GM18519 (cell line): ENCODE data around the gene TIMM44.
"Not testable (repeated sequence)": the region's sequence is repeated elsewhere in the genome, so short reads cannot be mapped to it uniquely, and the experiment has no call there.

Experiments
- ATAC-seq: cut with Tn5 transposase; IDR thresholded peaks from one replicate; pipeline ENCODE4 v1.9.1; 2021; ENCODE audit warnings: mild to moderate bottlenecking, moderate library complexity; ENCODE audit not compliant: unreplicated experiment, low FRiP score

TIMM44 gene

GRCh38 chr19:7953060-7953459, 9.6 kb upstream of the TIMM44 start:
- no peak for ATAC-seq

GRCh38 chr19:7947939-7948338, 4.5 kb upstream of the TIMM44 start:
- ATAC-seq: no peak

GRCh38 chr19:7944177-7944761, 803 bp upstream of the TIMM44 start:
- ATAC-seq: peak; percentile 25

GRCh38 chr19:7942981-7943443, 454 bp downstream of the TIMM44 start:
- ATAC-seq: no peak

GRCh38 chr19:7941895-7942596, 1.4 kb downstream of the TIMM44 start:
- ATAC-seq: no peak

GRCh38 chr19:7940841-7941240, 2.6 kb downstream of the TIMM44 start:
- ATAC-seq: no peak

GRCh38 chr19:7934766-7935165, 8.7 kb downstream of the TIMM44 start:
- ATAC-seq: no peak

GRCh38 chr19:7933828-7934725, 9.4 kb downstream of the TIMM44 start:
- ATAC-seq: no peak

- no peak for ATAC-seq
These were observed 10.1 kb downstream of the TIMM44 start for GRCh38 chr19:7933411-7933810.

- ATAC-seq: no peak
These were observed 10.6 kb downstream of the TIMM44 start for GRCh38 chr19:7932930-7933300.

GRCh38 chr19:7932276-7932929, 11.1 kb downstream of the TIMM44 start:
- ATAC-seq: no peak

GRCh38 chr19:7931221-7932061, 12.0 kb downstream of the TIMM44 start:
- ATAC-seq: no peak

- no peak for ATAC-seq
These were observed 12.7 kb downstream of the TIMM44 start for GRCh38 chr19:7930765-7931164.

GRCh38 chr19:7930030-7930429, 13.4 kb downstream of the TIMM44 start:
- not testable (repeated sequence) for ATAC-seq

- ATAC-seq: no peak
These were observed 14.4 kb downstream of the TIMM44 start for GRCh38 chr19:7928741-7929701.

GRCh38 chr19:7928334-7928706, 15.1 kb downstream of the TIMM44 start:
- ATAC-seq: no peak

- no peak for ATAC-seq
These were observed 15.7 kb downstream of the TIMM44 start for GRCh38 chr19:7927605-7928333.
